ENCODE measurements around the gene DPH1. TPM values are rescaled to one million over a fixed set of nuclear protein-coding genes. Genes with fewer than 3 reads are reported as not detected.
"Not testable (repeated sequence)": the region's sequence is repeated elsewhere in the genome, so short reads cannot be mapped to it uniquely, and the experiment has no call there.

The DPH1 gene
- total RNA-seq = 100 to 1,000 TPM in 1 of 8 experiments, 10 to 100 TPM in 7; 15.3 to 113 (median 29.0) TPM

DNA sequence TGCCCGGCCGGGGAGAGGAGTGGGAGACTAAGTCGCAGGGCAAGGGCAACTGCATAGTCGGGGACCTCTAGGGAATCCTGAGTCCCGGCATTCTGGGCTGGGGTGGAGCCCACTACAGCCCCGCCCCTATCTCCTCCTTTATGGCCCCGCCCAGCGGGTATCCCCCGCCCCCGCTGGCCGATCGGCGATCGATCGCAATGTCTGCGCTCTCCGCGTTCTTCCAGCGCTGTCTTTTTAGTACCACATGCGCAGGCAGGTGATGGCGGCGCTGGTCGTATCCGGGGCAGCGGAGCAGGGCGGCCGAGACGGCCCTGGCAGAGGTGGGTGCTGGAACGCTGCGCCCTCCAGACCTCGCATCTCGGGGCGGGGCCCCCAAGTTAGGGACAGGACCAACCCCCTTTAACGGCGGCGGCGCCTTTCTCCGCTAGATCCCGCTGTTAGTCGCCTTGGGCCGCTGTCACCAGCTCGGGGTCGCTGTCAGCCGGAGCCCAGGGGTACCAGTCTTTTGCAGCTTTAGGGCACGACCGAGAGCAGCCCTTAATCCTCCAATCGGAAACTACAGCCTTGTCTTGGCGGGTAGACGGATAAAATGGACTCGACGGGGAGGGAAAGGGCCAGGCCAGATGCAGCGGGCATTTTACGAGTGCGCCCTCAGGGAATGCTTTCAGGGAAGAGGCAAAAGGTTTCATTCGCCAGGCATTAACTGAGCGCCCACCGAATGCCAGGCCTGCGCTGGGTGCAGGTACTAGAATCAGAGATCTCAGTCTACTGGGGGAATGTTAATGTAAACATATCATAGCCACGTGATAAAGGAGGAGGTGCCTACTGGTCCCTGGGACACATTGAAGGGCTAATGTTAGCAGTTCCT is at the start of gene DPH1:
Gene DPH1, plus strand, starts transcription at position 243 of the 868 bp plus-strand sequence. Its CDS starts 17 bp downstream, at position 260.
- peak; percentile 77 to 87 (median 86) for ATAC-seq (replicated peaks in 6 of 8)
- in situ Hi-C loops (cut with MboI; ENCODE audit: low pct_unique_long_range_greater_than_20kb in 2 of 9, low sequenced_read_pairs in 9 of 9, unreplicated experiment in 9 of 9) = loop anchor here (5.0 to 25.0 kb wide), 5 partner anchors 115 to 318 kb away; partner anchors contain the start of genes TLCD2 (in 4 of the 9) and WDR81 (in 4 of the 9)
- 0 to 7% (median 0%) methylated on average over 3 to 13 of the region's 59 CpGs; no CpG with 5 or more reads in 3 of the 10 experiments for WGBS, 10 experiments
- Histone ChIP-seq H3K4me3 (peak within 1 kb of the TSS; percentile 81 to 99 (median 87)), H3K4me1 (replicated peaks in 1 of 2) (peaks cover 16 to 24% of the 10 kb centered on the region in 2 donors), H3K27ac (peak within 1 kb of the TSS; percentile 71 to 74)

DNA sequence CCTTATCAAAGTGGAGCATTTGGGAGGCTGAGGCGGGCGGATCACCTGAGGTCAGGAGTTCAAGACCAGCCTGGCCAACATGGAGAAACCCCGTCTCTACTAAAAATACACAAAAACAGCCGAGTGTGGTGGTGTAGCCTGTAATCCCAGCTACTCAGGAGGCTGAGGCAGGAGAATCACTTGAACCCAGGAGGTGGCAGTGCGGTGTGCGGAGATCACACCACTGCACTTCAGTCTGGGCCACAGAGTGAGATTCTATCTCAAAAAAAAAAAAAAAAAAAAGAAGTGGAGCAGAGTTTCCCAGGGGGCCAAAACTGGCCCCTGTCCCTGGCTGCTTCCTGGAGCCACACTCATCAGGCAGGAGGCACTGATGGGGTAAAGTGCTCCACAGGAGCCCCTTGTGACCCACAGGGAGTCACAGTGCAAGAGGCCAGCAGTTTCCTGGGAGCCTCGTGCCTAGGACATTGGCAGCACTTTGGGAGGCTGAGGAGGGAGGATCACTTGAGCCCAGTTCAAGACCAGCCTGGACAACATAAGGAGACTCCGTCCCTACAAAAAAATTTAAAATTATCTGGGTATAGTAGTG is 49.2 kb upstream of the DPH1 start:
- H3K4me1 ChIP-seq (replicated peaks in 1 of 2) = peaks cover 30 to 61% of the 10 kb centered on the region in 2 donors
- in situ Hi-C loops (cut with MboI; ENCODE audit: low pct_unique_long_range_greater_than_20kb in 2 of 9, low sequenced_read_pairs in 9 of 9, unreplicated experiment in 9 of 9) = no loop called here
- no peak for ATAC-seq (replicated peaks in 6 of 8)
- WGBS, 10 experiments = 67 to 100% (median 83%) methylated on average over 1 to 6 of the region's 8 CpGs; no CpG with 5 or more reads in 2 of the 10 experiments
- H3K27ac ChIP-seq = peak overlapping the region in 1 of 2 donors; percentile 37
- H3K4me3 ChIP-seq = no peak overlapping the region

DNA sequence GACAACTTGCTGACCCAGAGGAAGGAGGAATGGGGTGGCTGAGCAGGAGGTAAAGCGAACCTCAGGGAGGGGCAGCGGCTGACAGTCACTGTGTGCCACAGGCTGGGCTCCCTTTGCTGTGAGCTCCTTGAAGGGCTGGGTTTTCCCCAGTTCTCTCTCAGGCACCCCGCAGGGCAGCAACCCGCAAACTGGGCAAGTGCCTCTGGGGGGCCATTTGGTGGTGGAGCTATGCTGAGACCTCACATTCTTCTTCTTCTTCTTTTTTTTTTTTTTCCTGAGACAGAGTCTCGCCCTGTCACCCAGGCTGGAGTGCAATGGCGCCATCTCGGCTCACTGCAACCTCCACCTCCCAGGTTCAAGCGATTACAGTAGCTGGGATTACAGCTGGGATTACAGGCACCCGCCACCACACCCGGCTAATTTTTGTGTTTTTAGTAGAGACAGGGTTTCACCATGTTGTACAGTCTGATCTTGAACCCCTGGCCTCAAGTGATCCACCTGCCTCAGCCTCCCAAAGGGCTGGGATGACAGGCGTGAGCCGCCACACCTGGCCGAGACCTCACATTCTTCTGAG is 47.1 kb upstream of the DPH1 start:
- H3K4me3 ChIP-seq; ATAC-seq (replicated peaks in 6 of 8); H3K27ac ChIP-seq; in situ Hi-C loops (cut with MboI; ENCODE audit: low pct_unique_long_range_greater_than_20kb in 2 of 9, low sequenced_read_pairs in 9 of 9, unreplicated experiment in 9 of 9): not testable (repeated sequence)
- WGBS, 10 experiments = 73 to 100% (median 92%) methylated on average over 1 to 8 of the region's 13 CpGs; no CpG with 5 or more reads in 3 of the 10 experiments
- H3K4me1 ChIP-seq (replicated peaks in 1 of 2) = peaks cover 34 to 48% of the 10 kb centered on the region in 2 donors

DNA sequence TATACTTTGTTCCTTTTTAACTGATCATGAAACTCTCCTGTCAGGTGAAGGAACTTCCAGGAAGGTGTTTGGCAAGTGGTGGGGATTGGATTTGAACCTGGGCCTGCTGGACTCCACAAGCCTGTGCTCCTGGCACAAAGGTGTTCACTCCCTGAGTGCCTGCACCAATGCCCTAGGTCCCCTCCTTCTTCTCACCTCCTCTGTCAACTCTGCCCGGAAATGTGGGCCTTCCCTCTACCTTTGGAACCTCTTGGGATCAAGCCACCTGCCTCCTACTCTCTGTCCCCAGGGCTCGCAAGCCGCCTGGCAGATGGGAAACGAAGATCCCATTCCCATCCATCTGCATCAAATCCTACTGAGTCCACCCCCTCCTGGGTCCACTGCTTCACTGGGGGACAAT is 44.9 kb upstream of the DPH1 start:
- Histone ChIP-seq H3K27ac (peak overlapping the region in 1 of 2 donors; percentile 27), H3K4me1 (replicated peaks in 1 of 2) (peaks cover 29 to 33% of the 10 kb centered on the region in 2 donors), H3K4me3 (no peak overlapping the region)
- 43 to 93% (median 78%) methylated on average over 1 to 3 of the region's 4 CpGs; no CpG with 5 or more reads in 6 of the 10 experiments for WGBS, 10 experiments
- ATAC-seq (replicated peaks in 6 of 8) = no peak
- in situ Hi-C loops (cut with MboI; ENCODE audit: low pct_unique_long_range_greater_than_20kb in 2 of 9, low sequenced_read_pairs in 9 of 9, unreplicated experiment in 9 of 9) = no loop called here

DNA sequence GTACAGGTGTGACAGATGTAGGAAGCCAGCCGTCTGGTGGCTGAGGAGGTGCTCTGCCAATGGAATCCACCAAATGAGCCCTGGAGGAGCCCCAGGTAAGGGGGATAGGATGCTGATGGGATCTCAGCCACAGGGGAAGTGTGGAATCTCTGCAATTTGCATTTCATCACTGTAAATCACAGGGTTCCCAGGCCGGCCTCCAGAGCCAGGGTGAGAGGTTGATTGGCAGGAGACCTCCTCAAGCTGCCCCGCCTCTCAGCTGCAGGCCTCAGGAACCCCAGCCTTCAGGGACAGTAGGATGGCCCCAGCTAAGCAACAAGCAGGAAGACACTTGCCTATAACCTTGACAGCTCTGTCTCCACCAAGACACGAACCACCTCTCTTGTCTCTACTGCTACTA is 44.3 kb upstream of the DPH1 start:
- H3K4me1 ChIP-seq (replicated peaks in 1 of 2) = peaks cover 29 to 33% of the 10 kb centered on the region in 2 donors
- ATAC-seq (replicated peaks in 6 of 8) = peak in 6 of 8 experiments; percentile 15 to 79 (median 63)
- no peak overlapping the region for H3K4me3 ChIP-seq
- in situ Hi-C loops (cut with MboI; ENCODE audit: low pct_unique_long_range_greater_than_20kb in 2 of 9, low sequenced_read_pairs in 9 of 9, unreplicated experiment in 9 of 9) = no loop called here
- peak overlapping the region in 1 of 2 donors; percentile 33 for H3K27ac ChIP-seq
- WGBS, 10 experiments = 40 to 100% (median 68%) methylated on average over 1 to 3 of the region's 4 CpGs; no CpG with 5 or more reads in 4 of the 10 experiments

DNA sequence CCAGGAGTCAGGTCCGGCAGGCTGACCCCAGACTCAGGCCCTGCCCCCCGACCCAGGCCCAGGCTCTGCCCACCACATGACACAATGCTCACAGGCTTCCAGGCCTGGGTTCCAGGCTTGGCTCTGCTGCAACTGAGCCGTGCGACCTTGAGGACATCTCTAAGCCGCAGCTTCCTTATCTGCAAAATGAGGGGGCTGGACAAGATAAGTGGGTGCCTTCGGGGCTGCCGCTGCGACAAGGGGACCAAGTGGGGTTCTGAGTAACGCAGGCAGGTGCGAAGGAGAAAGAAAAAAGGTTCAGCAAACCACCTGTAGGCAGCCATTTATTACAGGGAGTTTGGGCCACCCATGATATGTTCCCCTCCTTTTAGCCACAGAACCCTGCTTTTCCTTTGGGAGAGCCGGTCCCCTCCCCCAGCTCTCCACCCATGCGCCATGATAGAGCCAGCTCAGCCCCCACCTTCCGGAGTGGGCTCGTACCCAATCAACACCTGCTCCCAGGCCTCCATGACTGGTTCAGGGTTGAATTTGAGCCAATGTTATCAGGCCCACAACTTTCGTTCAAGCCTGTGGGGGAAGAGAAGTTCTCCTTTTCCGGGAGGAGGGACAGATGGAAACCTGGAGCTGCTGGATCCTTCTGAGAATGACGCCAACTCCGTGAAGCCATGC is 43.0 kb upstream of the DPH1 start:
- in situ Hi-C loops (cut with MboI; ENCODE audit: low pct_unique_long_range_greater_than_20kb in 2 of 9, low sequenced_read_pairs in 9 of 9, unreplicated experiment in 9 of 9) = no loop called here
- Histone ChIP-seq H3K4me1 (replicated peaks in 1 of 2) (peaks cover 20 to 25% of the 10 kb centered on the region in 2 donors), H3K27ac (no peak overlapping the region), H3K4me3 (no peak overlapping the region)
- ATAC-seq (replicated peaks in 6 of 8) = no peak
- 78 to 100% (median 92%) methylated on average over 2 to 11 of the region's 18 CpGs; no CpG with 5 or more reads in 4 of the 10 experiments for WGBS, 10 experiments

DNA sequence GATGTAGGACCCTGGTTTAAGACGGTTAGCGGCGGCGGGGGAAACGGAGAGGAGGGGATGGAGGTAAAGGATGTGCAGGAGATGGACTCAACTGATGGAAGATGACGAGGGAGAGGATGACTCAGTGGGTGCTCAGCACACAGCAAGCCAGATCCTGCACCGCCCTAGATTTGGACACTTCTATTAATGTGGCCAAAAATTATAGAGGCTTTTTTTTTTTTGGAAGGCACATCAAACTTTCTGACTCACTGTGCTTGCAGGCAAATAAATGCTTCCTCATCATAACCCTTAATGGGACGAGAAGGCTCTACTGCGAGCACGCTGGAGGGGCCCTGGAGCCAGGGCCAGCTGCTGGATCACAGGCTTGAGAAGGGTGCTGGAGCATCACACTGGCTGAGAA is 40.8 kb upstream of the DPH1 start:
- peaks cover 15 to 19% of the 10 kb centered on the region in 2 donors for H3K4me1 ChIP-seq (replicated peaks in 1 of 2)
- H3K4me3 ChIP-seq = no peak overlapping the region
- ATAC-seq (replicated peaks in 6 of 8) = peak in 3 of 8 experiments; percentile 38 to 87 (median 84)
- no peak overlapping the region for H3K27ac ChIP-seq
- in situ Hi-C loops (cut with MboI; ENCODE audit: low pct_unique_long_range_greater_than_20kb in 2 of 9, low sequenced_read_pairs in 9 of 9, unreplicated experiment in 9 of 9) = no loop called here
- 0 to 94% (median 60%) methylated on average over 1 to 3 of the region's 10 CpGs; no CpG with 5 or more reads in 3 of the 10 experiments for WGBS, 10 experiments

DNA sequence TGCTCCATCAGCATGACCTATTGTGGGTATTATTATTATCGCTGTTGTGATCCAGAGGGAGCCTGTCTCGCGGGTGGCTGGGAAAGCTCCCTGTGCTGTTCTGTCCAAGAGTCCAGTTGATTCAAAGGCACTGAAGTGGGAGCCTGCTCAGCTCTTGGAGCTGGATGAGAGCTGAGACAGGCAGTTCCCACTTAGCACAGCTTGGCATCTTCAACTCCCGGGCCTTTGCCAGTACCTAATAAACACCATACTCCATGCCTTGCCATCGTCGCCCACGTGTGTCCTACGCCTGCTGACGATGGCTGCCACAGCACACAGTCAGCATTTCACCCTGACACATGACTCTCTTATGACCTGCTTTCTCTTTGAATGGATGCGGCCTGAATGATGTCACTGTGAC is 37.4 kb upstream of the DPH1 start:
- no peak for ATAC-seq (replicated peaks in 6 of 8)
- Histone ChIP-seq H3K4me3 (no peak overlapping the region), H3K4me1 (replicated peaks in 1 of 2) (peaks cover 16 to 25% of the 10 kb centered on the region in 2 donors), H3K27ac (no peak overlapping the region)
- in situ Hi-C loops (cut with MboI; ENCODE audit: low pct_unique_long_range_greater_than_20kb in 2 of 9, low sequenced_read_pairs in 9 of 9, unreplicated experiment in 9 of 9) = no loop called here
- WGBS, 10 experiments = 9 to 85% (median 80%) methylated on average over 3 to 9 of the region's 10 CpGs; no CpG with 5 or more reads in 5 of the 10 experiments

DNA sequence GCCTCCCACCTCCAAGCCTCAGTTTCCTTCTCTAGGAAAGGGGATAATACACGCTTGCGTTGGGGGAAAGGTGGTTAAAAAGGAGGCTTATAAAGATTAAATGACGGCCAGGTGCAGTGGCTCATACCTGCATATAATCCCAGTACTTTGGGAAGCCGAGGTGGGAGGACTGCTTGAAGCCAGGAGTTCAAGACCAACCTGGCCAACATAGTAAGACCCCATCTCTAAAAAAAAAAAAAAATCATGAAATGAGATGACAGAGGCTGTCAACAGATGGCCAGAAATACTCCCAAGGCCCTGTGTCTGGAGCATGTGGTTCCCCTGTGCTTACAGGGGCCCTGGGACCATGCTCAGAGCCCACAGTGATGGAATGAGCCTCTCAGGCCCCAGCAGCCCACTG is 35.2 kb upstream of the DPH1 start:
- in situ Hi-C loops (cut with MboI; ENCODE audit: low pct_unique_long_range_greater_than_20kb in 2 of 9, low sequenced_read_pairs in 9 of 9, unreplicated experiment in 9 of 9) = no loop called here
- Histone ChIP-seq H3K27ac (no peak overlapping the region), H3K4me3 (no peak overlapping the region), H3K4me1 (replicated peaks in 1 of 2) (peaks cover 38 to 46% of the 10 kb centered on the region in 2 donors)
- no peak for ATAC-seq (replicated peaks in 6 of 8)
- 78 to 100% (median 100%) methylated on average over 1 to 4 of the region's 4 CpGs; no CpG with 5 or more reads in 3 of the 10 experiments for WGBS, 10 experiments

DNA sequence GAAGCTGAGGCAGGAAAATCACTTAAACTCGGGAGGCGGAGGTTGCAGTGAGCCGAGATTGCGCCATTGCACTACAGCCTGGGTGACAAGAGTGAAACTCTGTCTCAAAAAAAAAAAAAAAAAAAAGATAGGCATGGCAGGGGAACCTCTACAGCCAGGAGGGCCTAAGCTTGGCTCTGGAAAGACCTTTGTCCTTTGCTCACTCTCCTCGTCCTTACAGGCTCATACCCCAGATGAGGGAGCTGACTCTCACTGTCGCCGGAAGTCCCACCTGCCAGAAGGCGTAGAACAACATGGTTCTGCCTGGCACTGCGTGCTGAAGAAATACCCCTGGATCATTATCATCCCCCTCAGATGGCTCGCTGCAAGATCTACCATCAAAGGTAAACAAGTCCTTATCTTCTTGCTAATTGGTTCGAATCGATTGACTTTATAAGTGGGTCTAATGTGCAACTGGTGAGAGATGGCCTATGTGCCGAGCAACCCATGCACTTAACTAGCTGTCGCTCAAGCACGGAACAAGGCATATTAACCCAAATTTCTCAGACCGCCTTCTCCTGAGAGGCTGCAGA is 34.5 kb upstream of the DPH1 start:
- WGBS, 10 experiments = 75 to 100% (median 88%) methylated on average over 1 to 7 of the region's 16 CpGs; no CpG with 5 or more reads in 4 of the 10 experiments
- ATAC-seq (replicated peaks in 6 of 8) = no peak
- no peak overlapping the region for H3K27ac ChIP-seq
- H3K4me1 ChIP-seq (replicated peaks in 1 of 2) = peaks cover 44 to 53% of the 10 kb centered on the region in 2 donors
- in situ Hi-C loops (cut with MboI; ENCODE audit: low pct_unique_long_range_greater_than_20kb in 2 of 9, low sequenced_read_pairs in 9 of 9, unreplicated experiment in 9 of 9) = no loop called here
- no peak overlapping the region for H3K4me3 ChIP-seq

DNA sequence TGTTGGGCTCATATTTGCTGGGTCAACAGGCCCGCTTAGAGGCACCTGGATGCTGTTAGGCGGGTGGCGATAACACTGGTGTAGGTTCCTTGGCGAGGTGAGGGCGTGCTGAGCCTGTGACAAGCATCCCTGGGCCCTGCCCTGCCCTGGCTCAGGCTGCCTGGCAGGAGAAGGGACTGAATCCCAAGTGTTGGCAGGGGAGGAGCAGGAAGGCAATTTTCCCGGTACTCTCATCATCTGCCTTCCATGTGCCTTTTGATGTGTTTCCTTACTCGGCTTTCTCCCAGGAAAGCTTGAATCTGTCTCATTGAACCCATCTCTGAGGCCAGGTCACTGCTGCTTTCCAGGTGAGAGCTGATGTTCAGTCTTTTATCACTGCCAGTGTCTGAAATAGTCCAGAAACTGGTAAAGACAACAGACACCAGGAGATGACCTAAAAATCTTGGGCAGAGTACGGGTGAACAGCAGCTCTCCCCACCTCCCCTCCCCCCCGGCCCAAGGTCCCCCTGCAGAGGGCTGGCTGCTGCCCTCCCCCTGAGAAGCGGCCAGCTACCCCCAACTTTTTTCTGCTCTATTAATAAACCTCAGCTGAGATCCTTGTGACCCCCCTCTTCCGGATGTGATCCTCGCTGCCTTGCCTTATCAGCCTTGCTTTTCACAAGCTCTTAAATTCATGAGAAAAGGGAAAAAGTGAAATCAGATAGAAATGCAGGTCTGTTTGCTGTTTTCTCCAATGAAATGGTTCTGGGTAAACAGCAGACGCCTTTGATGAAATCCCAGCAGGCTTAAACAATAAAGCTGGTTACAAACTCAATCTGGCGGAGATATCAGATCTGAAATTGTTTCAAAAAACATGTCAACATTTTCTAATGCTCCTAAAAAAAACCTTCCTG is 33.8 kb upstream of the DPH1 start:
- no peak overlapping the region for H3K4me3 ChIP-seq
- in situ Hi-C loops (cut with MboI; ENCODE audit: low pct_unique_long_range_greater_than_20kb in 2 of 9, low sequenced_read_pairs in 9 of 9, unreplicated experiment in 9 of 9) = no loop called here
- peak overlapping the region in 1 of 2 donors; percentile 90 for H3K27ac ChIP-seq
- H3K4me1 ChIP-seq (replicated peaks in 1 of 2) = peaks cover 44 to 56% of the 10 kb centered on the region in 2 donors
- ATAC-seq (replicated peaks in 6 of 8) = no peak
- WGBS, 10 experiments = 32 to 100% (median 77%) methylated on average over 1 to 7 of the region's 14 CpGs; no CpG with 5 or more reads in 4 of the 10 experiments
